LNCaP clone FGC (cell line): Measurements from ENCODE around the gene CHST8.

Experiments
- DNase-seq: peaks from one replicate; pipeline ENCODE4 v3.0.0-alpha.2; 2011; ENCODE audit warnings: low read depth
- H3K4me3 ChIP-seq: 2 replicates; pipeline ENCODE4 v1.5.1; 2011; ENCODE audit warnings: mild to moderate bottlenecking, low read depth, low read length, control low read depth
- CTCF ChIP-seq: IDR thresholded peaks from 2 replicates; pipeline ENCODE4 v1.5.1; 2012; ENCODE audit warnings: mild to moderate bottlenecking; ENCODE audit not compliant: control insufficient read depth, insufficient read depth; ENCODE audit errors: extremely low read depth

Gene CHST8

GRCh38 chr19:33747273-33747672 lies 125.5 kb downstream of the CHST8 start:
- H3K4me3 ChIP-seq = no peak overlapping the region
- DNase-seq = no peak
- no peak for TF ChIP-seq CTCF

GRCh38 chr19:33748231-33748630 lies 126.5 kb downstream of the CHST8 start:
- no peak for TF ChIP-seq CTCF
- no peak for DNase-seq

GRCh38 chr19:33749016-33749415 lies 127.3 kb downstream of the CHST8 start:
- DNase-seq = no peak
- H3K4me3 ChIP-seq = no peak overlapping the region
- no peak for TF ChIP-seq CTCF

More at GRCh38 chr19:33748231-33748630, 126.5 kb downstream of the CHST8 start:
- H3K4me3 ChIP-seq = no peak overlapping the region

GRCh38 chr19:33749619-33750175 lies 127.9 kb downstream of the CHST8 start:
- DNase-seq = no peak
- no peak for TF ChIP-seq CTCF
- no peak overlapping the region for H3K4me3 ChIP-seq

GRCh38 chr19:33750587-33751435 lies 129.1 kb downstream of the CHST8 start:
- no peak for TF ChIP-seq CTCF
- H3K4me3 ChIP-seq = no peak overlapping the region
- no peak for DNase-seq

GRCh38 chr19:33751436-33751770 lies 129.7 kb downstream of the CHST8 start:
- no peak for DNase-seq
- H3K4me3 ChIP-seq = no peak overlapping the region
- TF ChIP-seq CTCF = no peak
